Loucy (cell line): ENCODE data around the gene OSCAR.

Experiments
- H2AFZ ChIP-seq: fragments of 200-600 bp; sonication (generic); 2 replicates; pipeline ENCODE4 v1.6.0; 2016; ENCODE audit warnings: antibody characterized with exemption, mild to moderate bottlenecking, low read length, moderate library complexity
- H3F3A ChIP-seq: fragments of 200-600 bp; 2 replicates; pipeline ENCODE4 v1.6.0; 2016; ENCODE audit warnings: antibody characterized with exemption, low read depth, mild to moderate bottlenecking
- H3K27me3 ChIP-seq: fragments of 200-600 bp; sonication (generic); 2 replicates; pipeline ENCODE4 v1.6.1; 2014; ENCODE audit warnings: low read length, mild to moderate bottlenecking; ENCODE audit not compliant: insufficient read depth, poor library complexity, severe bottlenecking
- H3K36me3 ChIP-seq: fragments of 200-600 bp; sonication (generic); 2 replicates; pipeline ENCODE4 v1.6.1; 2016; ENCODE audit warnings: low read length; ENCODE audit not compliant: insufficient read depth
- H3K4me1 ChIP-seq: fragments of 200-600 bp; sonication (generic); 2 replicates; pipeline ENCODE4 v1.5.1; 2014; ENCODE audit warnings: low read length, mild to moderate bottlenecking; ENCODE audit not compliant: insufficient read depth, poor library complexity, severe bottlenecking
- H3K4me2 ChIP-seq: fragments of 200-600 bp; sonication (generic); 2 replicates; pipeline ENCODE4 v1.6.0; 2014; ENCODE audit warnings: antibody characterized with exemption, low read length, low read depth, mild to moderate bottlenecking; ENCODE audit not compliant: poor library complexity, severe bottlenecking
- H3K4me3 ChIP-seq: fragments of 200-600 bp; sonication (generic); 2 replicates; pipeline ENCODE4 v1.5.1; 2014; ENCODE audit warnings: low read length, mild to moderate bottlenecking, mixed read lengths; ENCODE audit not compliant: poor library complexity, severe bottlenecking
- H3K79me2 ChIP-seq: fragments of 200-600 bp; sonication (generic); 2 replicates; pipeline ENCODE4 v1.6.1; 2014; ENCODE audit warnings: low read length; ENCODE audit not compliant: insufficient read depth
- H3K9ac ChIP-seq: fragments of 200-600 bp; sonication (generic); 2 replicates; pipeline ENCODE4 v1.6.0; 2014; ENCODE audit warnings: mild to moderate bottlenecking, low read depth, low read length, moderate library complexity; ENCODE audit not compliant: poor library complexity, severe bottlenecking
- H3K9me2 ChIP-seq: fragments of 200-600 bp; sonication (generic); replicated peaks from 2 replicates; pipeline ENCODE4 v1.6.1; 2016; ENCODE audit warnings: low read depth, low read length, mixed read lengths
- H3K9me3 ChIP-seq: fragments of 200-600 bp; sonication (generic); 2 replicates; pipeline ENCODE4 v1.6.1; 2014; ENCODE audit warnings: mild to moderate bottlenecking, antibody characterized with exemption, low read length, low read depth; ENCODE audit not compliant: insufficient read depth
- H4K20me1 ChIP-seq: fragments of 200-600 bp; sonication (generic); 2 replicates; pipeline ENCODE4 v1.6.0; 2014; ENCODE audit warnings: antibody characterized with exemption, low read length, mild to moderate bottlenecking; ENCODE audit not compliant: insufficient read depth, poor library complexity, severe bottlenecking
- CTCF ChIP-seq: fragments of 200-600 bp; sonication (generic); conservative IDR thresholded peaks from 2 replicates; pipeline ENCODE4 v1.5.1; 2014; ENCODE audit warnings: mild to moderate bottlenecking, antibody characterized with exemption, low read length
- EZH2phosphoT487 ChIP-seq: fragments of 200-600 bp; IDR thresholded peaks from 2 replicates; pipeline ENCODE4 v1.6.1; 2018; ENCODE audit warnings: antibody characterized with exemption, mild to moderate bottlenecking, moderate library complexity, borderline replicate concordance

Gene OSCAR

GRCh38 chr19:54100561-54100960, at the start of gene OSCAR:
OSCAR (minus strand) TSS chr19:54100803; CDS start chr19:54100792, 11 bp downstream.
- H3K4me2 ChIP-seq, result no peak within 1 kb of the TSS
- H3K4me1 ChIP-seq, result peaks cover 8% of the 10 kb centered on the region
- H3K79me2 ChIP-seq, result peaks cover 25% of the 10 kb centered on the region
- no peaks in the 10 kb centered on the region for H3F3A ChIP-seq
- H3K9me2 ChIP-seq, result no peaks in the 10 kb centered on the region
- H3K9me3 ChIP-seq, result no peaks in the 10 kb centered on the region
- H3K4me3 ChIP-seq, result no peak within 1 kb of the TSS
- no peak for TF ChIP-seq CTCF
- H3K27me3 ChIP-seq, result no peaks in the 10 kb centered on the region
- no peaks in the 10 kb centered on the region for H4K20me1 ChIP-seq
- H2AFZ ChIP-seq, result no peak within 1 kb of the TSS
- no peaks in the 10 kb centered on the region for H3K36me3 ChIP-seq
- no peak within 1 kb of the TSS for H3K9ac ChIP-seq

DNA sequence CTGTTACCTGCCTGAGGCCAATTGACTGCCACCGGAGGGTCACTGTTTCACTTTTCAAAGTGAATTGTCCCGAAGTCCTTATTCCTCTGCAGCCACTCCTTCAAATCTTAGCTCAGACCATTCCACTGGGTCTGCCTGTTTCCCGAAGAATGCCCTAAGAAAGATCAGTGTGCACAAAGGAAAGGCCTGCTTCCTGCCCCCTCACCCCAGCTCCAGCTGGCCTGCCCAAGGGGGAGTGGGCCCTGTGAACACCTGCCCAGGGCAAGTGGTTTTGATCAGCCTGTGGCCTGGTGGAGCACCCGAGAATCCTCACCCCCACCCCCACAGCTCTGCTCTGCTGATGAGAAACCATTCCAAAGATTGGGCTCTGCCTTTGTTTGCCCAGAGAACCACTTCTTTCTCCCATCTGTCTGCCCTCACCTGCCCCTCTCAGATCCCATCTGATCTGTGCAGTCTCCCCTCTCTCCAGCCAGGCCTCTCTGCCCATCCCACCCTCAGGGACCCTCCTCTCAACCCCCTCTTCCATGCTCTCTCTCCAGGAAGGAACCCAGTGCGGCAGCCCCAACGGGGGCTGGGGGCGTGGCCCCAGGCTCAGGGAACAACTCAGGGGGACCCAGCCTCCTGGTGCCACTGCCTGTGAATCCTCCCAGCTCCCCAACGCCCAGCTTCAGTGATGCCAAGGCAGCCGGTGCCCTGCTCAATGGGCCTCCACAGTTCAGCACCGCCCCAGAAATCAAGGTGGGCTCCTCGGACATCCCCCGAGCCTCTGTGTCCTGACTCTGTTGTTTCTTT, 48.6 kb upstream of the OSCAR start:
- H3K4me1 ChIP-seq, result no peaks in the 10 kb centered on the region
- TF ChIP-seq CTCF (no peak), EZH2phosphoT487 (no peak)
- H4K20me1 ChIP-seq, result peaks cover 10% of the 10 kb centered on the region
- H3K36me3 ChIP-seq, result peaks cover 95% of the 10 kb centered on the region; the same call in 1 of the 2 replicates
- no peak overlapping the region for H3K4me2 ChIP-seq
- H3F3A ChIP-seq, result peaks cover 4% of the 10 kb centered on the region; the same call in 1 of the 2 replicates
- no peaks in the 10 kb centered on the region for H3K9me2 ChIP-seq
- no peaks in the 10 kb centered on the region for H3K27me3 ChIP-seq
- no peaks in the 10 kb centered on the region for H3K9me3 ChIP-seq
- H3K4me3 ChIP-seq, result no peak overlapping the region
- no peak overlapping the region for H3K9ac ChIP-seq
- H2AFZ ChIP-seq, result no peak overlapping the region
- no peaks in the 10 kb centered on the region for H3K79me2 ChIP-seq

GRCh38 chr19:54148158-54148557, 47.6 kb upstream of the OSCAR start:
- H3K4me2 ChIP-seq, result no peak overlapping the region
- no peak overlapping the region for H2AFZ ChIP-seq
- no peak overlapping the region for H3K4me3 ChIP-seq
- H3K9ac ChIP-seq, result no peak overlapping the region
- no peaks in the 10 kb centered on the region for H3K79me2 ChIP-seq
- no peaks in the 10 kb centered on the region for H3K9me2 ChIP-seq
- no peaks in the 10 kb centered on the region for H3K4me1 ChIP-seq
- H3K27me3 ChIP-seq, result no peaks in the 10 kb centered on the region
- peaks cover 10% of the 10 kb centered on the region for H4K20me1 ChIP-seq
- H3K9me3 ChIP-seq, result no peaks in the 10 kb centered on the region
- peaks cover 95% of the 10 kb centered on the region; the same call in 1 of the 2 replicates for H3K36me3 ChIP-seq
- no peaks in the 10 kb centered on the region for H3F3A ChIP-seq
- no peak for TF ChIP-seq EZH2phosphoT487
- TF ChIP-seq CTCF, result no peak
